KOPT-K1 (cell line): Measurements from ENCODE around the gene IRF2BP2.
"Not testable (repeated sequence)": the region's sequence is repeated elsewhere in the genome, so short reads cannot be mapped to it uniquely, and the experiment has no call there.

Experiments
- H3K27ac ChIP-seq: fragments of 200-600 bp; sonication (generic); 2 replicates; pipeline ENCODE4 v1.5.1; 2016; ENCODE audit warnings: antibody characterized with exemption, mild to moderate bottlenecking, low read depth, low read length; ENCODE audit not compliant: poor library complexity, severe bottlenecking
- H3K36me3 ChIP-seq: fragments of 200-600 bp; sonication (generic); 2 replicates; pipeline ENCODE4 v1.5.1; 2017; ENCODE audit warnings: antibody characterized with exemption, mild to moderate bottlenecking, low read length, moderate library complexity; ENCODE audit not compliant: insufficient read depth
- H3K9me3 ChIP-seq: fragments of 200-600 bp; sonication (generic); 2 replicates; pipeline ENCODE4 v1.5.1; 2017; ENCODE audit warnings: antibody characterized with exemption, low read length, mild to moderate bottlenecking; ENCODE audit not compliant: insufficient read depth, poor library complexity, severe bottlenecking

The IRF2BP2 gene

DNA sequence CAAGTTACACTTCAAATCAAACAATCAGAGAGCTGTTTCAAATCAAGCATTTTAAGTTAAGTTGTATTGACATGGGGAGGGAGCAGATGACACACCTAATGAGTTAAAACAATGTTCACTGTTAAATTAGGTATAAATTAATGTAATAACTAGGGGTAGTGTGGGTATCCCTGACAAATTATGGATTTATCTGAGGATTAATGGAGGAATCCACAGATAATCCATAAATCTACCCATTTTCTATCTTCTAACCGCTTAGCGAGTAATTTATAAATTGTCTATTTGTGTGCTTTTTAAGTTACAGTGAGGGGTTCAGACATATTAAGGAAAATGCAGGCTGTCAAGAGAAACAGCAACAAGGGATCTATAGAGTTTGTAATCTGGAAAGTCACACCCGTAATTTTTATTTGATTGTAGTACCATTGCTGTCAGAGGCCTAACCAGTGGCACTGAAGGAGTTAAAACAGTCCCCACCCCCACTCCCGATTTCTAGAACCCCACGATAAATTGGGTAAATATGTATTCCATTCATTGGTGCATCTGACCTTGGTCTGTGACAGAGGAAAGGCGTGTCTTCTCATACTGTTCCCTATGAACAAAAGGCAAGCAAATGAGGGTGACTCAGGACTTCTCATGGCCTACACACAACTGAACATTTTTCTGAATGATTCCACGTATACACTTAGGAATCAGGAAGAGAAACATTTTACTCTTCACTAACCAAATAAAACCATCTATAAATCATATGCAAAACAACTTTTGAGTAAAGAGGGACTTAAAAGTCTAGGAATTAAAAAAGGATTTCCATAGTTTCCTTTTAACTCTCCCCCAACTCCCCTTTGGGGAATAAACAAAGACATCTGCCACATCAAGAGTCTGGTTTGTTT, 7.4 kb downstream of the IRF2BP2 start:
- H3K36me3 ChIP-seq: peaks cover 53% of the 10 kb centered on the region
- H3K27ac ChIP-seq: no peak overlapping the region
- no peaks in the 10 kb centered on the region for H3K9me3 ChIP-seq

DNA sequence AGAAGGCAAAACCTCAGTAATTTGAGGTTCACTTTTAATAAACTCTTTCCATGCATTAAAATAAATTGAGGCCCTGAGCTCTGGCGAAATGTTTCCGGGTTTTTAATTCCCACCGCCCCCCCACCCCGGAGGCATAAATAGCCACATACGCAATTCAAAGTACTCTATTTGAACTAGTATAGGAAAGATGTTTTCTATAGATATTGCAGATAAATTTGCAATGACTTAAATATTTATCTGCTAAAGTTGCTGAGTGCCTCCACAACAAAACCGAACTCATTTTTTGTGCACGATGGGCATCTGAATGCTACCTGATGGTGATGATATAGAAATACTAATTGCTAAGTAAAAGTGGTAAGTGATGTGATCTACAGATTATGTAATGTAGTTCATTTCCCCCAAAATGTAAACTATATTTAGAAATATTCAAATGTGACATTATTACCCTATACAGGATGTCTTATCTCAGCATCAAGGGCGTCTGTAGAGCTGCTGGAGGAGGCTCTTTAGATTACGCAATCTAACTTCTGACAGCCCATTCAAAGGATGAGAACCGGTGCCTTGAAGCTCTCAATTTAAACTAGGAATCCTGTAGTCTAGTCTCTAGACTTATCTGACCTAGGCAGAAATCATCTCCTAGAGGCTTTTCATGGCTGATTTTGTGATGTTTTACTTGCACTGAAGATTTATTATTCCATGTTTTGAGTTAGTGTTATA, 8.5 kb downstream of the IRF2BP2 start:
- H3K27ac ChIP-seq: peak overlapping the region; percentile 83
- peaks cover 43% of the 10 kb centered on the region for H3K36me3 ChIP-seq
- no peaks in the 10 kb centered on the region for H3K9me3 ChIP-seq

GRCh38 chr1:234600418-234601281, 9.3 kb downstream of the IRF2BP2 start:
- H3K36me3 ChIP-seq: peaks cover 35% of the 10 kb centered on the region
- H3K27ac ChIP-seq: peak overlapping the region; percentile 83
- no peaks in the 10 kb centered on the region for H3K9me3 ChIP-seq

DNA sequence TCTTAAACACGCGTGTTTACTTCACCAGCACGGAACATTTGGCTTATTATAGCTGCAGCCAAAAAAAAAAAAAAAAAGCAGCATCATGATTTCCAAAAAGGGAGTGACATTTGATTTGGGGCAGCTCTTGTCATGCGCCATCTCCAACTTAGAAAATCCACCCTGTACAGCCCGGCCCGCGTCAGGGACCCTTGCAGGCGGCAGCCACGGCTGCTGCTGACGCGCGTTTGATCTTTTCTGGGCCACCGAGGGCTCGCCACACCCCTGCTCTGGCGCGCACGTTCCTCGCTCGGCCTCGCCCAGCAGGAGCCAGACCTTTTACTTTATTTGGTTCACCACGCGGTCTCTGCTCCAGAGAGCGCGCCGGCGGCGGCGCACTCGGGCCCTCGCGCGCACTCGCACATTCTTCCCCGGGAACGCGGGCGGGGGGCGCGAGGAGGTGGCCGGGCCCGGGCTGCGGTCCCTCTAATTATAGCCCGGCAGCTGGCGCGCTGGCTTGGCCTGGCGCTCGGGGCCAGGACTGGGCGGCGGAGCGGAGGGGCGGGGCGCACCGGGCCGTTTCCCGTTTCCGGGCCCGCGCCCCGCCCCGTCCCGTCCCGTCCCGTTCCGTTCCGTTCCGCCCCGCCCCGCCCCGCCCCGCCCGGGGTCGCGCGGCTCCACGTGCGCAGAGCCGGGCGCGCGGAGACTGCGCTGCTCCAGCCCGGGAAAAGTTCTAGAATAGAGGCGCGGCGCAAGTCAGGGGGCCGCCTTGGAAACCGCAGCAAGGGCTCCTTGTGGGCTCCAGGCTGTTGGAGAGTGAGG, 10.2 kb downstream of the IRF2BP2 start:
- Histone ChIP-seq H3K9me3 (no peaks in the 10 kb centered on the region), H3K27ac (peak overlapping the region; percentile 83), H3K36me3 (peaks cover 26% of the 10 kb centered on the region)

DNA sequence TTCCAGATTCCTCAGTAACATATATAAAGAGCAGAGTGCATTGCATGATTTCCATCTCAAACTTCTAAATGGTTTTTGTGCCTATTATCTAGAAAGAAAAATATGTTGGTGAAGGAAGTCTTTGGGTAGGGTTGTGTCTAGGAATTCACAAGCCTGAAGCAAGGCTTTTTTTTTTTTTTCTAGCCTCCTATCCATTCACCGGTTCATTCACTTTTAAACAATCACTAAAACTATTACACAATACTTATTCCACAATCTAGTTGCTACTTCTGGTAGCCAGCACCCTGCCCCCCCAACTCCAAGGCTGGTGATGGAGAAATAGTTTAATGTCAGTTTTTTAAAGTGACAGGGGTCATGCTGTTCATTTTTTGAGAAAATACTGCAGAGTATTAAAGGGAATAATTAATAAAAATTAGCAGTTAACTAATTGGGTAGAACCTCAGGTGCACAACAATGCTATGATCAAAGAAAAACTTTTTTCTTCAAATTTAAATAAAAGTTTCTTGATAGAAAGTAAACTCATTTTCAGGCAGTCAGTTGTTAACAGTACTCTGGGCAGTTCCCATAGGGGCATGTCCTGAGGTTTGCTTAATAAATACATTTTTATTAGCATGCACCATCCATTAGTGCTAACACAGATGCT, 10.9 kb downstream of the IRF2BP2 start:
- no peaks in the 10 kb centered on the region for H3K9me3 ChIP-seq
- H3K36me3 ChIP-seq: peaks cover 20% of the 10 kb centered on the region
- H3K27ac ChIP-seq: peak overlapping the region; percentile 83

DNA sequence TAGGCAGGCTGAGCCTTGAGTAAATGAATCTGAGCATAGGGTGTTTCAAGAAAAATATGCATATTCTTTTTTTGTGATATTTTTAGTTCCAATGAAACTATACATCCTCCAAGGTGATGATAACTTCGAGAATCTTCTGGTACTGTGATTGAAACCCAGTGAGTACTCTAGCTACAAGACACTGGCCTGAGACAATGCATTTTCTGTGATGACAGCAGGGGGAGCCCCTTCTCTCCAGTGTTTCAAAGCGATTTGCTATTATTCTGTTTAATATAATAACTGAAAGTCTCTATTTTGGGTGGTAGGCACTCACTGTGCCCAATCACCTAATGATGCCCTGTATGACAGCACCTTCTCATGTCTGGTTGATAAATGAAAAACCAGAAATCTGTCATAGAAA, 12.1 kb downstream of the IRF2BP2 start:
- Histone ChIP-seq H3K36me3 (peaks cover 8% of the 10 kb centered on the region), H3K9me3 (no peaks in the 10 kb centered on the region), H3K27ac (no peak overlapping the region)

DNA sequence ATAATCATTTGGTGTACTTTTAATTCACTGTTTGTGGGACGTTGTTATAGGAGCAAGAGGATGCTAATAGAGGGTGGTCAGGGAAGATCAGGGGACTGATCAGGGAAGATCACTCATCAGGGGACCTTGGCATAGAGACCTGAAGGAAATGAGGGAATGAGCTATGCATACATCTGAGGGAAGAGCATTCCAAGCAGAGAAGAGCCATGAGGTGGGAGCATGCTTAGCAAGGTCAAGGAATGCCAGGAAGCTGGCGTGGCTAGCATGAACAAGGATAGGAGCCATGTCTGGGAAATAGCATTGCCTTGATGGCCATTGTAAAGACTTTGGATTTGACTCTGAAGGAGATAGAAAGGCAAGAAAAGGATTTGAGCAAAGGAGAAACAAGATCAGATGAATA, 14.1 kb downstream of the IRF2BP2 start:
- Histone ChIP-seq H3K27ac (no peak overlapping the region), H3K9me3 (no peaks in the 10 kb centered on the region), H3K36me3 (no peaks in the 10 kb centered on the region)

DNA sequence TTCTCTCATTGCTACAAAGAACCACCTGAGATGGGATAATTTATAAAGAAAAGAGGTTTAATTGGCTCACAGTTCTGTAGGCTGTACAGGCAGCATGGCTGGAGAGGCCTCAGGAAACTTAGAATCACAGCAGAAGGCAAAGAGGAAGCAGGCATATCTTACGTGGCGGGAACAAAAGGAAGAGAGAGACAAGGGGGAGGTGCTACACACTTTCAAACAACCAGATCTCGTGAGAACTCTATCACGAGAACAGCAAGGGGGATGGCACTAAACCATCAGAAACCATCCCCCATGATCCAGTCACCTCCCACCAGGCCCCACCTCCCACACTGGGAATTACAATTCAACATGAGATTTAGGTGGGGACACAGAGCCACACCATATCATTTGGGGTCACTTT, 15.4 kb downstream of the IRF2BP2 start:
- H3K36me3 ChIP-seq, H3K9me3 ChIP-seq, H3K27ac ChIP-seq: not testable (repeated sequence)

GRCh38 chr1:234593771-234594504, 16.0 kb downstream of the IRF2BP2 start:
- Histone ChIP-seq H3K27ac (peak overlapping the region; percentile 7), H3K9me3 (no peaks in the 10 kb centered on the region)

GRCh38 chr1:234593109-234593508, 16.9 kb downstream of the IRF2BP2 start:
- Histone ChIP-seq H3K36me3 (no peaks in the 10 kb centered on the region), H3K27ac (no peak overlapping the region), H3K9me3 (no peaks in the 10 kb centered on the region)

More at GRCh38 chr1:234593771-234594504, 16.0 kb downstream of the IRF2BP2 start:
- H3K36me3 ChIP-seq: no peaks in the 10 kb centered on the region

DNA sequence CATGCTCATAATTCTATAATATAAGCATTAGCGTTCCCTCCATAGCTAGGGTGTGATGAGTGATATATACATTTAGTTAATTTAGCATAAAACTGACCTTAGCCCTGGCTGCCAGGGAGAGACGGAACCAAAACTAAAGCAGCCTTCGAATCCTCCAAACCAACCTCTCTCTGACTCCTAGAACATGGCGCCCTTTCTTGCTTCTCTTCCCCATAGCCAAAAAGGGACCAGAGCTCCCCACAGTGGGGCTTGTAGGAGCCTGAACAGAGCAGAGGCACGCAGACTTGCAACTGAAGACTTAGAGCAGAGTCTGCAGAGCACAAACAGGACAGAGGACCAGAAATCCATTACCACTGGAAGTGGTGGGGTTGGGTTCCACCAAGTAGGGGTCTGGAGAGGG, 17.7 kb downstream of the IRF2BP2 start:
- no peaks in the 10 kb centered on the region for H3K36me3 ChIP-seq
- H3K27ac ChIP-seq: no peak overlapping the region
- no peaks in the 10 kb centered on the region for H3K9me3 ChIP-seq

DNA sequence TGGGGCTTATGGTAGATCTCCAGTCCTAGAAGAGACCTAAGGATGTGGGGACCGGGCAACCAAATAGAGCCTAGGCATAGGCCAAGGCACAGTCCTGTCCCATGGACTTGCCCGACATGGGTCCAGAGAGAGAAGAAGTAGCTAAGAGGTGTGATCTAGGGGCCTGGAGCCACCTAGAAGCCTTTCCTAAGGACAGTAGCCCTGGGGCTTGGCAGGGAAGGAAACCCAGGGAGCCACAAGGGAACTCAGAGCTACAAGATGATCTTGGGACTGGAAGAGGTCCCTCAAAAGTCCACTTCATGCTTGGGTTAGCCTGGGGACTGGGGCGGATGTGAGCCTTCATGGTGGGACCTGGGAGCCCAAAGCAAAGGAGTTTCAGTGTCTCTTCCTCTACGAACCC, 18.8 kb downstream of the IRF2BP2 start:
- Histone ChIP-seq H3K27ac (no peak overlapping the region), H3K9me3 (no peaks in the 10 kb centered on the region), H3K36me3 (no peaks in the 10 kb centered on the region)

GRCh38 chr1:234589854-234590620, 19.9 kb downstream of the IRF2BP2 start:
- Histone ChIP-seq H3K36me3 (no peaks in the 10 kb centered on the region), H3K27ac (no peak overlapping the region), H3K9me3 (no peaks in the 10 kb centered on the region)
